H1 (cell line): ENCODE measurements around the gene SPATA32.

ENCODE experiments used
- ASH2L ChIP-seq: fragments of 200-600, 300-600 bp; sonication (generic); IDR thresholded peaks from one replicate; pipeline ENCODE4 v1.7.1; 2017; ENCODE audit warnings: low read length
- ATF3 ChIP-seq: IDR thresholded peaks from 2 replicates; pipeline ENCODE4 v1.6.1; 2011; ENCODE audit warnings: low read depth, mild to moderate bottlenecking, low read length; ENCODE audit not compliant: insufficient read depth
- BRCA1 ChIP-seq: IDR thresholded peaks from 2 replicates; pipeline ENCODE4 v1.6.1; 2012; ENCODE audit warnings: low read depth, low read length, improper control_type of control experiment
- CHD2 ChIP-seq: IDR thresholded peaks from 2 replicates; pipeline ENCODE4 v1.6.1; 2012; ENCODE audit warnings: low read length, improper control_type of control experiment
- GABPA ChIP-seq: IDR thresholded peaks from 2 replicates; pipeline ENCODE4 v1.6.1; 2011; ENCODE audit warnings: mild to moderate bottlenecking, low read length, moderate library complexity, borderline replicate concordance; ENCODE audit not compliant: insufficient read depth
- KDM1A ChIP-seq: fragments of 200-600, 300-600 bp; sonication (generic); IDR thresholded peaks from 2 replicates; pipeline ENCODE4 v1.7.1; 2016; ENCODE audit warnings: mild to moderate bottlenecking, low read length, borderline replicate concordance
- KDM5A ChIP-seq: fragments of 200-600 bp; IDR thresholded peaks from 2 replicates; pipeline ENCODE4 v1.7.1; 2012; ENCODE audit warnings: mild to moderate bottlenecking, low read length, inconsistent platforms, mixed read lengths
- POLR2AphosphoS5 ChIP-seq: IDR thresholded peaks from 2 replicates; pipeline ENCODE4 v1.6.1; 2011; ENCODE audit warnings: low read depth, low read length
- RFX5 ChIP-seq: IDR thresholded peaks from 2 replicates; pipeline ENCODE4 v1.6.1; 2011; ENCODE audit warnings: low read depth, low read length, improper control_type of control experiment, borderline replicate concordance
- SP1 ChIP-seq: IDR thresholded peaks from 2 replicates; pipeline ENCODE4 v1.6.1; 2011; ENCODE audit warnings: low read depth, low read length
- SUZ12 ChIP-seq: fragments of 200-600 bp; sonication (generic); IDR thresholded peaks from 2 replicates; pipeline ENCODE4 v1.6.1; 2012; ENCODE audit warnings: mild to moderate bottlenecking, inconsistent platforms, low read length, moderate library complexity, mixed read lengths
- TF ChIP-seq, protein P1 (sequence below), 3 experiments: IDR thresholded peaks; 1 replicate in 2 of 3; 2 replicates in 1 of 3; pipeline versions ENCODE4 v1.5.1 to v1.6.1; 2011; ENCODE audit warnings: low read length in 3 of 3, mild to moderate bottlenecking in 3 of 3, inconsistent platforms in 2 of 3, low read depth in 1 of 3, moderate library complexity in 1 of 3; ENCODE audit not compliant: insufficient read depth in 1 of 3; ENCODE audit errors: control extremely low read depth in 1 of 3
- TF ChIP-seq, protein P2 (sequence below): IDR thresholded peaks from 2 replicates; pipeline ENCODE4 v1.6.1; 2011; ENCODE audit warnings: low read length, improper control_type of control experiment

GRCh38 chr17:45284176-45285140 lies 22.6 kb upstream of the SPATA32 start:
- TF ChIP-seq, protein P1, sequence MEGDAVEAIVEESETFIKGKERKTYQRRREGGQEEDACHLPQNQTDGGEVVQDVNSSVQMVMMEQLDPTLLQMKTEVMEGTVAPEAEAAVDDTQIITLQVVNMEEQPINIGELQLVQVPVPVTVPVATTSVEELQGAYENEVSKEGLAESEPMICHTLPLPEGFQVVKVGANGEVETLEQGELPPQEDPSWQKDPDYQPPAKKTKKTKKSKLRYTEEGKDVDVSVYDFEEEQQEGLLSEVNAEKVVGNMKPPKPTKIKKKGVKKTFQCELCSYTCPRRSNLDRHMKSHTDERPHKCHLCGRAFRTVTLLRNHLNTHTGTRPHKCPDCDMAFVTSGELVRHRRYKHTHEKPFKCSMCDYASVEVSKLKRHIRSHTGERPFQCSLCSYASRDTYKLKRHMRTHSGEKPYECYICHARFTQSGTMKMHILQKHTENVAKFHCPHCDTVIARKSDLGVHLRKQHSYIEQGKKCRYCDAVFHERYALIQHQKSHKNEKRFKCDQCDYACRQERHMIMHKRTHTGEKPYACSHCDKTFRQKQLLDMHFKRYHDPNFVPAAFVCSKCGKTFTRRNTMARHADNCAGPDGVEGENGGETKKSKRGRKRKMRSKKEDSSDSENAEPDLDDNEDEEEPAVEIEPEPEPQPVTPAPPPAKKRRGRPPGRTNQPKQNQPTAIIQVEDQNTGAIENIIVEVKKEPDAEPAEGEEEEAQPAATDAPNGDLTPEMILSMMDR (IDR thresholded peaks at IDR 0.05; ENCODE audit: control extremely low read depth in 1 of 3, insufficient read depth in 1 of 3, low read depth in 1 of 3, low read length in 3 of 3) = peak; percentile 34 to 81 (median 60); a peak in 3 of 4 replicates
- TF ChIP-seq SP1 (no peak), GABPA (no peak), KDM5A (no peak), CHD2 (no peak), POLR2AphosphoS5 (no peak), ATF3 (no peak), RFX5 (no peak), BRCA1 (no peak), KDM1A (no peak), SUZ12 (no peak), ASH2L (no peak)
- TF ChIP-seq, protein P2, sequence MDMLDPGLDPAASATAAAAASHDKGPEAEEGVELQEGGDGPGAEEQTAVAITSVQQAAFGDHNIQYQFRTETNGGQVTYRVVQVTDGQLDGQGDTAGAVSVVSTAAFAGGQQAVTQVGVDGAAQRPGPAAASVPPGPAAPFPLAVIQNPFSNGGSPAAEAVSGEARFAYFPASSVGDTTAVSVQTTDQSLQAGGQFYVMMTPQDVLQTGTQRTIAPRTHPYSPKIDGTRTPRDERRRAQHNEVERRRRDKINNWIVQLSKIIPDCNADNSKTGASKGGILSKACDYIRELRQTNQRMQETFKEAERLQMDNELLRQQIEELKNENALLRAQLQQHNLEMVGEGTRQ = no peak
